Kidney glomerular epithelial cell (primary cell): Measurements from ENCODE around the gene MET.
"Not testable (repeated sequence)": the region's sequence is repeated elsewhere in the genome, so short reads cannot be mapped to it uniquely, and the experiment has no call there.

ENCODE experiments used
- DNase-seq: peaks from one replicate; lab custom pipeline; 2025; lab: John Stamatoyannopoulos, UW

The MET gene

DNA sequence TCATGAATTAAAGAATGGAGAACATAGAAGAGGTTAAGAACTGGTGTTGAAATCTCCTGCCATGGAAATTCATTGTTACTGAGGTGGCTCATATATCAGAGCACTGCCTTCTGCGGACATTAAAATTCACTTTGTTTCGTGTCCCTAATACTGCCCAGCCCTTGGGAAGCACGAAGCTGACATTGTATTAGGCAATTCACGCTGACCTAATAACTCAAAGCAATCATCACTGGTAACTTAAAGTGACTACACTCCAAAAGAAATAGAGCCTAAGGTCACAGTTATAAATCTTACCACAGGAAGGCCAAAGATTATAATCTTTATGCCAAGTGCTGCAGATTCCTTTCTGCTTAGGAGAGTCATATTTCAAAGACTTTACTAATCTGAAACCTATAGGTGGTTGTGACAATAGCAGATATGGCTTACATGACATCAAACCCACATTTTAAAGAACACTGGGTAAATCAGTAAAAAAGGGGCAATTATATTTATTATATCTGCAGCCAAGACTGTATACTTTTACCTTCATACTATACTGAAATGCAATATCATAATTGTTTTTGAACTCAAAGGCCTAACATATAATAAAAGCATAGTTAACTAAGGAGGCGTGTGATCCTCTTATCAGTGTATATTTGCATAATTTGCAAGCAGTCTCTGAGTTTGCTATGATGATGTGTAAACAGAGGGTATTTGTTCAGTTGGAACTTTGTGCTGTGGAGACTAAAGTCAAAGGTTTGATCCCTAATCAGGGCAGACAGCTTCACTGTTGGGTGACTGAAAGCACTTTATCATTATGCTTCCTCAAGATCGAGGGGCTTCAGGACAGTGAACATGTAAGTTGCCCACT lies 138.5 kb downstream of the MET start:
- no peak for DNase-seq

DNA sequence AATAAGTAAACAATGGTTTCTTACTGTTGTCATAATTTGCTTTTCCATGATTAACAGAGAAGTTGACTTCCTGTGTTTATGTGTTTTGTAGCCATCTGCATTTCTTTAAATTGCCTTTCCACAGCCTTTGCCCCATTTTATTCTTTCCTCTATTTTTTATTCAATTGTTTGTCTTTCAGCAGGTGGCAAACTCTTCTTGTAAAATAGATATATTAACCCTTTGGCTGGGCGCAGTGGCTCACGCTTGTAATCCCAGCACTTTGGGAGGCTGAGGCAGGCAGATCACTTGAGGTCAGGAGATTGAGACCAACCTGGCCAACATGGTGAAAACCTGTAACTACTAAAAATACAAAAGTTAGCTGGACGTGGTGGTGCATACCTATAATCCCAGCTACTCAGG lies 139.8 kb downstream of the MET start:
- DNase-seq = no peak

DNA sequence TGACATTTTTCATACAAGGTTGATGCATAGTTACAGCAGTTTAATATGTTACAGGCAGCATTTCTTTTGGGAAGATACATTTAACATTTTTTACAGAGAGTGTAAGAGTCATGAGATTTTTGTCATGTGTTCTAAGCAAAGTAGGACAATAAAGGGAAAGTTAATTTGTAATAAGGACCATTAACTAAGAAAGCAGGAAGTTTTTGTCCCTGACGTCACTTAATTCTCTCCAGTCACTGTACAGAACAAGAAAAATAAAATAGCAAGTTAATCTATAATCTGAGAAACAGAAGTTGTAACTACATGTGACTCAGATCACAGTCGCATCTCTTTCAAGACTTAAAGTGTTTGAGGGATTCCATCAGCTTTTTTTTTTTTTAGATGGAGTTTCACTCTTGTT lies 140.9 kb downstream of the MET start:
- peak; percentile 97 for DNase-seq

DNA sequence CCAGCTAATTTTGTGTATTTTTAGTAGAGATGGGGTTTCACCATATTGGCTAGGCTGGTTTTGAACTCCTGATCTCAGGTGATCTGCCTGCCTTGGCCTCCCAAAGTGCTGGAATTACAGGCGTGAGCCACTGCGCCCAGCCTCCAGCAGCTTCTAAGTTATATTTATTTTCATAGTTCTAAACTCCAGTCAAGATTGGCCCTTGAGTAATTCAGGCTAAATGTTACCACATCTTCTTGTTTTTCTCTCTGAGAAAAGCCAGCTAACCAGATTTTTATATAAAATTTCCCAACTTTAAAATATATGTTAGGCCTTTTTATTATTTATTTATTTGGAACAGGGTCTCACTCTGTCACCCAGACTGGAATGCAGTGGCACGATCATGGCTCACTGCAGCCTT lies 141.4 kb downstream of the MET start:
- DNase-seq = not testable (repeated sequence)

DNA sequence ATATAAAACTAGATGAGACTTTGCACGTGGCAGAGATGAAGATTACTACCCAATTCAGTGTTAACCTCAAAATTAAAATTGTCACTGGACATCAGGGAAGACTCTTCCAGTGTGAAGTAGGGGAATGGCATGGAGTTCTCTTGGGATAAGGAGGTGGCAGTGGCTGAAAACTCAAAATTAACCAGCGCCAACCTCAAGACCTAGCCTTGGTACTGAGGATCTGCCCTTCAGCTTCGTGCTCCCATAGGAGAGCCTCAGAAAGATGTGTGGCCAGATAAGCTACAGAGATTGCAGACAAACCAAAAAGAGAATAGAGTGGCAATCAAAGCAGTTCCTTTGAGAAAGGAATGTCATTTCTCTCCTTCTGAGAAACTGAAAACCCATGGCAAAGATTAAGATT lies 143.0 kb downstream of the MET start:
- no peak for DNase-seq

DNA sequence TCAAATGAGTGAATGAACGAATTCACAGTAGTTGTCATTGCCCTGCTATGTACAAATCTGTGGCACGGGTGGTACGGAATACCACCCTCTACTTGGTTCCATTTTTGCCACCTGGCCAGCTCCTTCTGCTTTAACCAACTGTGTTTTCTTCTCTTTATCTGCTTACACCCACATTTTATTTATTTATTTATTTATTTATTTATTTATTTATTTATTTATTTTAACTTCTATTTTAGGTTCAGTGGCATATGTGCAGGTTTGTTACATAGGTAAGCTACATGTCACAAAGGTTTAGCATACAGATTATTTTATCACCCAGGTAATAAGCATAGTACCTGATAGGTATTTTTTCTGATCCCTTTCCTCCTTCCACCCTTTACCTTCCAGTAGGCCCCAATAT lies 148.2 kb downstream of the MET start:
- DNase-seq = no peak

DNA sequence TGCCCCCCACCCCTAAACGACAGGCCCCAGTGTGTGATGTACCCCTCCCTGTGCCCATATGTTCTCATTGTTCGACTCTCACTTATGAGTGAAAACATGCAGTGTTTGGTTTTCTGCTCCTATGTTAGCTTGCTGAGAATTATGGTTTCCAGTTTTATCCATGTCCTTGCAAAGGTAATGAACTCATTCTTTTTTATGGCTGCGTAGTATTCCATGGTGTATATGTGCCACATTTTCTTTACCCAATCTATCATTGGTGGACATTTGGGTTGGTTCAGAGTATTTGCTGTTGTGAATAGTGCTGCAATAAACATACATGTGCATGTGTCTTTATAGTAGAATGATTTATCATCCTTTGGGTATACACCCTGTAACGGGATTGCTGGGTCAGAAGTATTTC lies 149.7 kb downstream of the MET start:
- not testable (repeated sequence) for DNase-seq

DNA sequence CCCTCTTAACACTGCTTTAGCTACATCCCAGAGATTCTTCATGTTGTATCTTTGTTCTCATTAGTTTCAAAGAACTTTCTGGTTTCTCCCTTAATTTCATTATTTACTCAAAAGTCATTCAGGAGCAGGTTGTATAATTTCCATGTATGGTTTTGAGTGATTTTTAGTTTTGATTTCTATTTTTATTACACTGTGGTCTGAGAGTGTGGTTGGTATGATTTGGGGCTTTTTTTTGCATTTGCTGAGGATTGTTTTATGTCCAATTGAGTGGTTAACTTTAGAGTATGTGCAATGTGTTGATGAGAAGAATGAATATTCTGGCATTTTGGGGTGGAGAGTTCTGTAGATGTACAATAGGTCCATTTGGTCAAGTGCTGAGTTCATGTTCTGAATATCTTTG lies 152.5 kb downstream of the MET start:
- DNase-seq = no peak

DNA sequence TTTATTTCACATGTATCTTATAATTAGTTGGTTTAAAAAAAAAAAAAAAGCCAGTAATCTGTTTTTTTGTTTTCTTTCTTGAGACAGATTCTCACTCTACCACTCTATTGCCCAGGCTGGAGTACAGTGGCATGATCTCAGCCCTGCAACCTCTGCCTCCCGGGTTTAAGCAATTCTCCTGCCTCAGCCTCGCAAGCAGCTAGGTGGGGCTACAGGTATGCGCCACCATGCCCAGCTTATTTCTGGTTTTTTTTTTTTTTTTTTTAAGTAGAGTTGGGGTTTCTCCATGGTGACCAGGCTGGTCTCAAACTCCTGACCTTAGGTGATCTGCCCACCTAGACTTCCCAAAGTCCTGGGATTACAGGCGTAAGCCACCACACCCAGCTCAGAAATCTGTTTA lies 156.3 kb downstream of the MET start:
- no peak for DNase-seq

DNA sequence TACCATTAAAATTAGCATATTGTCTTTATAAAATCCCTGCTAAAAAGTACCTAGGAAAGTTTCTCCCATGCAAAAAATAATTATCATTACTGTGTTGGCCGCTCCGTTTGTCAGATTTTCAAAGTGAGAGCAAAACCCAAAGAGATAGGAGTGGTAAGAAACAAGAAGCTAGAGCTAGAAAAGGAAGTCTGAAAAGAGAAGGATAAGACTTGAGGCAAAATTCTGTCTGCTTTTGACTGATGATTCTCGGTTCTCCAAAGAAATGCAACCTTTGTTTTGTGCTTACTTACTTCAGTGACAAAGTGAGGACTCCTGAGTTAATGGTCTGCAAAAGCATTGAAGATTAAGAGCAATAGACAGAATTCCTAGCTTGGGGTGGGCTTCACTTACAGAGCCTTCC lies 157.0 kb downstream of the MET start:
- DNase-seq = no peak

DNA sequence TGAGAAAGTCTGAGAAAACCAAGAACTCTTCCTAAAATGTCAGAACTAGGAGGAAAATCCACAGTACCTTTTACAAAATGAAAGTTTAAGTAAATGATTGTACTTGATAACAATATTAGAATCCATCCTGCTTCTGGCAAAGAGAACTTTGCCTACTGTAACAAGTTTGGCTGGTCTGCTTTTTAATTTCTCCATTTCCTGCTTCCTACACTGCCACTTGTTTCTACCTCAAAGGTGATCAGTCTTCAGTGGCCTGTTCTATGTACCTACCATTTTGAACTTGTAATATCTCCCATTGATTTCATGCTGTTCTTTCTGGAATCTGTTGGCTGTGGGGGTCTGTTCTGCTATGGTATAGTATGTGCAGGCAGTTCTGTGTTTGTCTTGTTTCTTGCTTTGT lies 157.5 kb downstream of the MET start:
- DNase-seq = no peak

DNA sequence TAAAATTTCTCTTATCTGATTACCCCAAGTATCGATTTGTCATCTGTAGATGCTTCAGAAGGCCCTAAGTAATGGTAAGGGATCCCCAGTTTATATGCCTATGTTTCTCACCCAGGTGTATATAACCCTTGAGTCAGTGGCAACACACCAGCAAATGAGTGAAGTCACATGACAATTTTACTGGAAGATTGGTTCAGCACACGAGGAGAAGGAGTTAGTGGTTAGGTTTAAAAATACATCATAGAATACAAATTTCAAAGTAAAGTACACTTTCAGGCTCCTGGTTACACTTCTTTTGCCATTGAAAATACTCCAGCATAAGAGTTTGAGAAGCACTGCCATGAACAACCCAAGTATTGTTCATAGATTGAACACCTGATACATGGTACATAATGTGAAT lies 160.7 kb downstream of the MET start:
- no peak for DNase-seq

DNA sequence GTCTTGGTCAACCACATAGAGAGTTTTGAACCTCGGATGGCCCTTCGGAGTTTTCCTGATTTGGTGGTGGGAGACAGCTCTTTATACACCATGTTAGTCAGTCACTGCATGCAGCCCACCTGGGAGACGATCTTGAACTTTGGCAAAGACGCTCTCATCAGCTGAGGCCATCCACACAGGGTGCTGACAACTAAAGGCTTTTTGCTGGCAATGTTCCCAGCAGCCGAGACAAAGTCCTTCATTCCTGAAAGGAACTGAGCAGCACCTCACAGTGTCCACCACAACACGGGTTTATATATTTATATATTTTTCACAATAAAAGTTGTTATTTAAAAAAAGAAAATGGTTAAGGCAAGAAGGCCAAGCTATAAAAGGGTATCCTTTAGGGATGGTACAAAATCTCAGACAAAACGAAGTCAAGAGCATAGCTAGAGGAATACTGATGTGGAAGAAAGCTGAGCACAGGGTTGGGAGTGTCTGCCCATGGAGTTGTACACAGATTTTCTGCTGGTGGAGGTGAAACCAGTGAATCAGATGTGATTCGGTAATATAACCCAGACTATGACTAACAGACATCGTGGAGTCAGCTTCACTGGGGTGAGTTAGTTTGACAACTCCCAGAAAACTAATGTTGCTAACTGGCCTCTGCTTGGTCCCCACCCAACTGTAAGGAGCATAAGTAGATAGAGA lies 163.0 kb downstream of the MET start:
- DNase-seq = no peak

DNA sequence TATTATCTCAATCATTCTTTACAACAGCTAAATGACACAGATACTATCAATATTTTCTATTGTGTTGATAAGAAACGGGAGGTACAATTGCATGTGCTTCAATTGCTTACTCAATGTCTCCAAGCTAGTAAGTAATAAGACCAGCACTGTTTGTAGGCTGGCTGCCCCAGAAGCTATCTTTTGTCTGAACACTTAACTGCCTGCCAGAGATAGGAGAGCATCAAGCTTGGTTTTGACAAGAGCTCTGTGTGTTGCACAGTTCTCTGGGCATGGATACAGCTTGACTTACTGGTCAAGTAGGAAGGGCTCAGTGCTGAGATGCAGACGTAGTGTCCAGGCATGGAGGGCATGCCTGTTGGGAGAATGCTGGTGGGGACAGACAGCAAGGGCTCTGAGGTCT lies 164.1 kb downstream of the MET start:
- DNase-seq = no peak

DNA sequence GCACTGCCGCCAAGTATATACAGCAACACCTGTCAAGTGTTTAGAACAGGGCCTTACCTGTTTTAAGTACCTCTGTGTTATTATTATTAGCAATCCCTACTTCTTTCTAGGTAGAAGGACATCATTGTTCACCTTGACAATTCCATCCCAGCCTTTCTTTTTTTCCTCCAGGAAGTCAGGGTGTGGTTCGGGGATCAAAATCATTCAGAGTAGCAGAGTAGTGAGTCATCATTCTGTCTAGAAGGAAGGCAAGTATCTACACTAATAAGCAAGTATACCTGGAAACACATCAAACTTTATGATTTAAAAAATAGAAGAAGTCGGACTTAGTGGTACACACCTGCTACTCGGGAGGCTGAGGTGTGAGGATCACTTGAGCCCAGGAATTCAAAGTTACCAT lies 164.9 kb downstream of the MET start:
- peak; percentile 1 for DNase-seq

DNA sequence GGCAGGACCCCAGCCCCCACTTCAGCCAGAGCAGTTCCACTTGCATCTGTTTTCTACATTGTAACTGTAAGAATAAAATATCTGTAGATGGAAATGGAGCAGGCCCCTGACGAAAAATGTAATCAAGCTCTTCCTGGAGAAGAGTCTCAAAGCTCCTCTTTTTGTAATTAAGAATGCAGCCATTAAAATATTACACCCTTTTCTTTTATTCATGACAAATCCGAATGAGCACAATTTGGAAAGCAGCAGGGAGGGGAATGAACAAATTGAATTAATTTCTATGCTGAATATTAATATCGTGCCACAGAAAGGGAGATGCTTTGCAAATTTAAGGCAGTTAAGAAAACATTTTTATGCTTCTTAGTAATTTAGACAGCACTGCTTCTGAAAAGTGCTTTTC lies 165.6 kb downstream of the MET start:
- DNase-seq = no peak

DNA sequence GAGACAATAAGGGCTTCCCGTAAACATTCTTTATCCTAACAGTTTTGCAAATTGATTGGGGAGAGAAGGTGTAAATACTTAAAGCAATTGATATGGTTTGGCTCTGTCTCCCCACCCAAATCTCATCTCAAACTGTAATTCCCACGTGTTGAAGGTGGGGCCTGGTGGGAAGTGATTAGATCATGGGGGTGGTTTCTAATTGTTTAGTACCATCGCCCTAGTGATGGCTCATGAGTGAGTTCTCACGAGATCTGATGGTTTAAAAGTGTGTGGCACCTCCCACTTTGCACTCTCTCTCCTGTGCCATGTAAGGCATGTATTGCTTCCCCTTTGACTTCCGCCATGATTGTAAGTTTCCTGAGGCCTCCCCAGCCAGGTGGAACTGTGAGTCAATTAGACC lies 168.3 kb downstream of the MET start:
- DNase-seq = no peak

DNA sequence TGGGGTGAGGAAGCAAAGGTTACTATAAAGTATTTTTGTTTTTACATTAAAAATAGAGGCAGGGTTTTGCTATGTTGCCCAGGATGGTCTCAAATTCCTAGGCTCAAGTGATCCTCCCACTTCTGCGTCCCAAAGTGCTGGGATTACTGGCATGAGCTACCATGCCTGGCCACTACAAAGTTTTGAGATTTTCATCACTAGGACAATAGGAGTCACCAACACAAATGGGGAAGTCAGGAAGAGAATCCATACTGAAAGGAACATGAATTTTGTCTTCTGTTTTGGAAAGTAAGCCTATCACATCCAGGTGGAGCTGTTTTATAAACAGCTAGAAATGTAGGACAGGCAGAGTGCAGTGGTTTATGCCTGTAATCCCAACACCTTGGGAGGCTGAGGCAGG lies 170.4 kb downstream of the MET start:
- no peak for DNase-seq

DNA sequence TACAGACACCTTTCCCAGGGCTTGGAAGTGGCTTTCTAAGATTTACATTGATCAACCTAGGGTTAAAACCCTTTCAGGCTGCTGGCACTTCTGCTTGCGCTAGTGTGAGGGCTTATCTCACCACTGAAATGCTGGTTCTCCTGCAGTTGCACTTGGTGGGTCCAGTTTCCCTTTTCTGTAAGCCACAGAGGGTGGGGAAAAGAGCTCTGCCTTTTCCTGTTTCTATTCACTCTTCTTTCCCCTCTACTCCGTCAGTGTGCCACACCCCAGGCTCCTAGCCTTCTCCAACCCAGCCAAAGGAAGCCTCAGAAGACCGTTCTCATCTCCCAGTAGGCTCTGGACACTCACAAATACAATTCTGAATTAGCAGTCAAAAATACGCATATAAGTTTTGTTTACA lies 171.4 kb downstream of the MET start:
- DNase-seq = no peak
